Measurements from ENCODE around the gene ATP8A2.

DNA sequence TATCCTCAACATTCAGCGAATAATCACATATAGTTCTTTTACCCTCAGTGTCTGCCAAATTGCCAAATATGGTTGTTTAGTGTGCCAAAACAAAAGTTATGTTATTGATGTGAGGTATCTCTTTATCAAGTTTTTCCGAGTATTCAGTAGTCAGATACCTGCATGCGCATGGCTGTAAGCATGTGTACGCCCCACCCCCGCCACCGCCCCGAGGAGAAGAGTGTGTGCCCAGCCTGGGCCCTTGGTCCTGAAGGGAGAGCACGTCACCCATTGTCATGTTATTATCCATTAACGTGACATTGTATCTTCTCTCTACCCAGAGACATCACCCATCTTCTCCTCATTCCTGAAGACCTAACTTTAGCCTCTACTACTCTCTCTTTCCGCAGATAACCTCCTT, 533.1 kb downstream of the ATP8A2 start:
- TF ChIP-seq, protein P1, sequence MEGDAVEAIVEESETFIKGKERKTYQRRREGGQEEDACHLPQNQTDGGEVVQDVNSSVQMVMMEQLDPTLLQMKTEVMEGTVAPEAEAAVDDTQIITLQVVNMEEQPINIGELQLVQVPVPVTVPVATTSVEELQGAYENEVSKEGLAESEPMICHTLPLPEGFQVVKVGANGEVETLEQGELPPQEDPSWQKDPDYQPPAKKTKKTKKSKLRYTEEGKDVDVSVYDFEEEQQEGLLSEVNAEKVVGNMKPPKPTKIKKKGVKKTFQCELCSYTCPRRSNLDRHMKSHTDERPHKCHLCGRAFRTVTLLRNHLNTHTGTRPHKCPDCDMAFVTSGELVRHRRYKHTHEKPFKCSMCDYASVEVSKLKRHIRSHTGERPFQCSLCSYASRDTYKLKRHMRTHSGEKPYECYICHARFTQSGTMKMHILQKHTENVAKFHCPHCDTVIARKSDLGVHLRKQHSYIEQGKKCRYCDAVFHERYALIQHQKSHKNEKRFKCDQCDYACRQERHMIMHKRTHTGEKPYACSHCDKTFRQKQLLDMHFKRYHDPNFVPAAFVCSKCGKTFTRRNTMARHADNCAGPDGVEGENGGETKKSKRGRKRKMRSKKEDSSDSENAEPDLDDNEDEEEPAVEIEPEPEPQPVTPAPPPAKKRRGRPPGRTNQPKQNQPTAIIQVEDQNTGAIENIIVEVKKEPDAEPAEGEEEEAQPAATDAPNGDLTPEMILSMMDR (IDR thresholded peaks at IDR 0.05; ENCODE audit: low read depth, low read length) = no peak
- no peak for TF ChIP-seq POLR2A (IDR thresholded peaks at IDR 0.05; ENCODE audit: extremely low read depth, insufficient read length)
- TF ChIP-seq, protein P2, sequence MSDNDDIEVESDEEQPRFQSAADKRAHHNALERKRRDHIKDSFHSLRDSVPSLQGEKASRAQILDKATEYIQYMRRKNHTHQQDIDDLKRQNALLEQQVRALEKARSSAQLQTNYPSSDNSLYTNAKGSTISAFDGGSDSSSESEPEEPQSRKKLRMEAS (IDR thresholded peaks at IDR 0.05; ENCODE audit: low read depth, low read length) = no peak

All from NB4 (cell line).